ENCODE data around the gene UGGT1.

- TF ChIP-seq EZH2phosphoT487 (IDR thresholded peaks at IDR 0.05; ENCODE audit: borderline replicate concordance, low read depth) (no peak), CTCF (IDR thresholded peaks at IDR 0.05) (no peak)
Observed at GRCh38 chr2:128053331-128053730, 37.7 kb upstream of the UGGT1 start.
